GM12892 (cell line): ENCODE results near the gene HOGA1.
"Not testable (repeated sequence)": the region's sequence is repeated elsewhere in the genome, so short reads cannot be mapped to it uniquely, and the experiment has no call there.

ENCODE experiments used
- POLR2A ChIP-seq: IDR thresholded peaks from 2 replicates; pipeline ENCODE4 v1.6.1; 2011; ENCODE audit warnings: low read depth, low read length, control low read depth
- POLR2AphosphoS5 ChIP-seq: IDR thresholded peaks from 2 replicates; pipeline ENCODE4 v1.6.1; 2011; ENCODE audit warnings: low read depth, low read length, control low read depth

GRCh38 chr10:97642471-97643159 lies 58.4 kb downstream of the HOGA1 start:
- TF ChIP-seq POLR2A, POLR2AphosphoS5: not testable (repeated sequence)
